Uterus (tissue), 4 donors: ENCODE data around the gene GPR148. TPM values are rescaled to one million over a fixed set of nuclear protein-coding genes. Genes with fewer than 3 reads are reported as not detected.

ENCODE experiments used
- DNase-seq, 2 donors: peaks; one replicate each; pipeline ENCODE4 v3.0.0-alpha.2; 2019 to 2020
- H3K27ac ChIP-seq, 2 donors: fragments of 200-600 bp; sonication (generic); 1 replicate in 1 of 2; 2 replicates in 1 of 2; pipeline ENCODE4 v1.5.1; 2016 to 2018
- H3K27me3 ChIP-seq, 2 donors: fragments of 200-600 bp; sonication (generic); one replicate each; pipeline ENCODE4 v1.5.1; 2018 to 2019; ENCODE audit warnings: control low read depth in 1 of 2
- H3K36me3 ChIP-seq, 2 donors: fragments of 200-600 bp; sonication (generic); one replicate each; pipeline ENCODE4 v1.5.1; 2019; ENCODE audit warnings: control low read depth in 1 of 2
- H3K4me1 ChIP-seq, 2 donors: fragments of 200-600 bp; sonication (generic); one replicate each; pipeline ENCODE4 v1.5.1; 2018 to 2019; ENCODE audit warnings: control low read depth in 1 of 2
- H3K4me3 ChIP-seq, 2 donors: fragments of 200-600 bp; sonication (generic); 1 replicate in 1 of 2; 2 replicates in 1 of 2; pipeline ENCODE4 v1.5.1; 2018 to 2019; ENCODE audit warnings: mild to moderate bottlenecking in 1 of 2
- H3K9me3 ChIP-seq, 2 donors: fragments of 200-600 bp; sonication (generic); one replicate each; pipeline ENCODE4 v1.5.1; 2019; ENCODE audit warnings: control low read depth in 1 of 2
- POLR2A ChIP-seq, 2 donors: fragments of 450-650 bp; IDR thresholded peaks; one replicate each; pipeline ENCODE4 v1.6.1; 2016; ENCODE audit warnings: antibody characterized with exemption in 2 of 2, mild to moderate bottlenecking in 1 of 2, moderate library complexity in 1 of 2
- intact Hi-C: fragments of 100-400 bp; cut with DNase I; formaldehyde crosslinking; loops from one replicate; pipeline ENCODE4 v1.15.1; 2023; ENCODE audit warnings: low total_unique reads
- total RNA-seq, 4 donors: library from RNA; depleted of rRNA in 3 of 4; stranded (reverse); fragments of >200 nt in 3 of 4; gene quantifications; one replicate each; pipeline versions ENCODE4 v1.1.0 to v1.2.4, GENCODE V29; 2014 to 2023
- TF ChIP-seq, protein P1 (sequence below), 4 experiments: fragments of 200-600 bp in 2 of 4; fragments of 450-650 bp in 2 of 4; sonication (generic) in 2 of 4; IDR thresholded peaks; one replicate each; pipeline ENCODE4 v1.5.1; 2016 to 2019; ENCODE audit warnings: antibody characterized with exemption in 4 of 4, mild to moderate bottlenecking in 2 of 4, moderate library complexity in 1 of 4
- donor health status: DM: yes; HTN: yes; CAD: no.

GPR148 gene
- total RNA-seq, 4 donors from 2014 or later = not detected

DNA sequence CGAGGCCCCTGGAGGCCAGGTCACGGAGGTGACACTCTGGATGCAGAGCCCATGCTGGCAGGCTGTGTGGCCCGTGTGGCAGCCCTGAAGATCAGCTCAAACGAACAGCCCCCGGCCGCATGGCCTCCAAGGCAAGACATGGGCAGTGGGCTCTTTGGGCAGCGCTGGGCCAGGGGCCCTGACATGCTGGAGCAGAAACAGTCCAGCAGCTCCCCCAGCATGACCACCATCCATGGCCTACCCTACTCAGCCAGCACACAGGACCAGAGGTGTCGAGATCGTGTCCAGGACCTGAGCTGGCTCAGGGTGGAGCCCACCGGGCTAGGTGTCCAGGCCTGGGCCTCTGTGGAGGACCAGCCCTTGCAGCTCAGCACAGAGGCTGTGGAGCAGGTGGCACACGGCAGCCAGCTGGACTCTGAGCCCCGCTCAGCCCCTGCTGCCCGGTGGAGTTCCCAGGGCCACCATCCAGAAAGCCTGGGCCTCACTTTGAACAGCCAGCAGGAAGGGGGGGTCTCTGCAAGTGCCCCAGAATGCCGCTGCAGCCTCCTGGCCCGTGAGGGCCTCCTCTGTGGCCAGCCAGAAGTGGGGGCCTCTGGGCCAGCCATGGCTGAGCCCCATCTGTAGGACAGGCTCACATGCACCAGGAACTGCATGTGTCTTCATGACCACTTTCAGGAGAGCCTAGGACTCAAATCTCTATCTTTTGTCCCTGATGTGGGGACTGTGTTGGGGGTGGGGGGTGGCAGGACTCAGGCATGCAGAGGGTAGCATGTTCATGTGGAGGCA is 35.4 kb downstream of the GPR148 start:
- intact Hi-C loops = no loop called here
- no peak for TF ChIP-seq POLR2A (IDR thresholded peaks at IDR 0.05)
- TF ChIP-seq, protein P1, sequence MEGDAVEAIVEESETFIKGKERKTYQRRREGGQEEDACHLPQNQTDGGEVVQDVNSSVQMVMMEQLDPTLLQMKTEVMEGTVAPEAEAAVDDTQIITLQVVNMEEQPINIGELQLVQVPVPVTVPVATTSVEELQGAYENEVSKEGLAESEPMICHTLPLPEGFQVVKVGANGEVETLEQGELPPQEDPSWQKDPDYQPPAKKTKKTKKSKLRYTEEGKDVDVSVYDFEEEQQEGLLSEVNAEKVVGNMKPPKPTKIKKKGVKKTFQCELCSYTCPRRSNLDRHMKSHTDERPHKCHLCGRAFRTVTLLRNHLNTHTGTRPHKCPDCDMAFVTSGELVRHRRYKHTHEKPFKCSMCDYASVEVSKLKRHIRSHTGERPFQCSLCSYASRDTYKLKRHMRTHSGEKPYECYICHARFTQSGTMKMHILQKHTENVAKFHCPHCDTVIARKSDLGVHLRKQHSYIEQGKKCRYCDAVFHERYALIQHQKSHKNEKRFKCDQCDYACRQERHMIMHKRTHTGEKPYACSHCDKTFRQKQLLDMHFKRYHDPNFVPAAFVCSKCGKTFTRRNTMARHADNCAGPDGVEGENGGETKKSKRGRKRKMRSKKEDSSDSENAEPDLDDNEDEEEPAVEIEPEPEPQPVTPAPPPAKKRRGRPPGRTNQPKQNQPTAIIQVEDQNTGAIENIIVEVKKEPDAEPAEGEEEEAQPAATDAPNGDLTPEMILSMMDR (IDR thresholded peaks at IDR 0.05) = no peak
- H3K4me1 ChIP-seq = no peaks in the 10 kb centered on the region
- no peak overlapping the region for H3K27ac ChIP-seq
- no peaks in the 10 kb centered on the region for H3K9me3 ChIP-seq
- H3K36me3 ChIP-seq = no peaks in the 10 kb centered on the region
- H3K27me3 ChIP-seq = no peaks in the 10 kb centered on the region
- DNase-seq = no peak
- H3K4me3 ChIP-seq = no peak overlapping the region

DNA sequence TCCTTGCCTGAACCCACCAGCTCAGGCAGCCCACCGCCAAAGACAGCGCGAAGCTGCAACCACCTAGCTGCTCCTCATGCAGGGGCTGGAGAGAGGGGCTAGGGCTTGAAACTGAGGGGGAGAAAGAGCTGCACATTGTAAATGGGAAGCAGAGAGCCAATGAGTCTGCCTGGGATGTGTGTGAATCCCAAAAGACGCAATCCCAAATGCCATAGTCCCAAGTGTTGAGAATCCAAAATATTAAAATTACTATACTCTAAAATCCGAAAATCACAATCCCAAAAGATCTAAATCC is 35.9 kb downstream of the GPR148 start:
- Histone ChIP-seq H3K27me3 (no peaks in the 10 kb centered on the region), H3K4me1 (no peaks in the 10 kb centered on the region), H3K27ac (no peak overlapping the region), H3K4me3 (no peak overlapping the region), H3K9me3 (no peaks in the 10 kb centered on the region), H3K36me3 (no peaks in the 10 kb centered on the region)
- TF ChIP-seq, protein P1 (IDR thresholded peaks at IDR 0.05) = no peak
- no peak for TF ChIP-seq POLR2A (IDR thresholded peaks at IDR 0.05)
- no peak for DNase-seq
- intact Hi-C loops = no loop called here

DNA sequence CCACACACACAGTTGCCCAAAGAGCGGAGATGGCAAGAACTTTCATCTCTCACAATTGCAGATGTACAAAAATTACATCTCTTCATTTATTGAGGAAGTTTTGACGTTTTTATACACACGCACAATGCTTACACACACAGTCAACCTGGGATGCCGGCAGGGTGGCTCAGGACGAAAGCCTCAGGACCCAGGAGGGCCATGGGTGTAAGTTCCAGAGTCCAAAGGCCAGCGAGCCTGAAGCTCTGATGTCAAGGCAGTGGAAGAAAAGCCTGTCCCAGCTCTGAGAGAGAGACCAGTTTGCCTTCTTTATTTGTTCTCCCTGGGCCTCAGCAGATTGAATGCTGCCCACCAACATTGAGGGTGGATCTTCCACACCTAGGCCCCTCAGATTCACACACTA is 36.6 kb downstream of the GPR148 start:
- Histone ChIP-seq H3K4me3 (no peak overlapping the region), H3K36me3 (no peaks in the 10 kb centered on the region), H3K4me1 (no peaks in the 10 kb centered on the region), H3K27me3 (no peaks in the 10 kb centered on the region), H3K9me3 (no peaks in the 10 kb centered on the region), H3K27ac (no peak overlapping the region)
- TF ChIP-seq, protein P1 (IDR thresholded peaks at IDR 0.05) = no peak
- TF ChIP-seq POLR2A (IDR thresholded peaks at IDR 0.05) = no peak
- intact Hi-C loops = no loop called here
- DNase-seq = no peak

DNA sequence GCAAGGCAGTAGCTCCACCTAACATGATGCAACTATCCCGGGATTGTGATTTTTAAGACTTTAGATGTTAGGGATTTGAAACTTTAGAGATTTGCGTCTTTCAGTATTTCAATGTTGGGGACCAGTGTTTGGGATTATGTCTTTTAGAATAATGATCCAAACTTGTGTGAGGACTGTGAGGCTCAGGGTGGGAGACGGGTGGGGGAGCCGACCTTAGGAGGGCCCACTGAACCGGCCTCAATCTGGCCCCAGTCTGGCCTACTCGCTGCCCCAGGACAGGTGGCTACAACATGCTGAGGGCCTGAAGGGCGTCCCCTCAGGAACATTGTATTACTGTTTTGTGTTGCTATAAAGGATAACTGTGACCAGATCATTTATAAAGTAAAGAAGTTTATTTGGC is 37.2 kb downstream of the GPR148 start:
- Histone ChIP-seq H3K36me3 (no peaks in the 10 kb centered on the region), H3K4me1 (no peaks in the 10 kb centered on the region), H3K27ac (no peak overlapping the region), H3K9me3 (no peaks in the 10 kb centered on the region), H3K27me3 (no peaks in the 10 kb centered on the region), H3K4me3 (no peak overlapping the region)
- DNase-seq = no peak
- TF ChIP-seq, protein P1 (IDR thresholded peaks at IDR 0.05) = no peak
- TF ChIP-seq POLR2A (IDR thresholded peaks at IDR 0.05) = no peak
- intact Hi-C loops = no loop called here

DNA sequence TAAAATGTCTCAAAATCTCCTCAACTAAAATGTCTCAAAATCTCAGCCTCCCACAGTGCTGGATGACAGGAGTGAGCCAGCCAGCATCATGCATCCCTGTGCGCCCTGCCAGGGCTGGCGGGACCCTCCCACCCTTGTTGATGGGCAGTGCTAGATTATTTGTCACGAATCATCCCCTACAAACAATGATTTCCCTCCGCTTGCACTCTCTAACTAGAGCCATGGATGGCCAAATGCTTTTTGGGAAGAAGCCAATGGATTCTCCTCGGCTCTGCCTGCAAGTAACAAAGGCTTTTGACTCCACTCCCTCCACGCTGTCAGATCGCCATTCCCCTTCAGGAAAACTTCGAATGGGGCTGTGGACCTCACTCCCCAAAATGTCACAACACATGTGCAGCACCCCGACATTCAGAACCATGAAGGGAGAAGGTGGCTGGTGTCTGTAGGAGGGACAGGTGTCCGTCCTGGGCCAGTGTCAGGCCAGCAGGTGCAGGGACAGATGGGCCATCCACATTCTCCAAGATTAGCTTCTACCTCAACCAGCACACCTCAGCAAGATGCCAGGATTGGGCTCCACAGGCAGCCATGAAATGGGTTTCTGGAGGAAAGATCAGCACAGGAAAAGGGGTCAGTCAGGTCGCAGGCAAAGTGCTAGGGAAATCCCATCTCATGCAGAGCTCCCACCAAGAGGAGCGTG is 38.0 kb downstream of the GPR148 start:
- no peaks in the 10 kb centered on the region for H3K9me3 ChIP-seq
- H3K4me1 ChIP-seq = no peaks in the 10 kb centered on the region
- H3K36me3 ChIP-seq = no peaks in the 10 kb centered on the region
- no peak overlapping the region for H3K27ac ChIP-seq
- no peaks in the 10 kb centered on the region for H3K27me3 ChIP-seq
- no peak for DNase-seq
- intact Hi-C loops = no loop called here
- no peak for TF ChIP-seq POLR2A (IDR thresholded peaks at IDR 0.05)
- TF ChIP-seq, protein P1 (IDR thresholded peaks at IDR 0.05) = no peak
- H3K4me3 ChIP-seq = no peak overlapping the region
